K562 (cell line): Measurements from ENCODE around the gene ALDH1A2. TPM values are rescaled to one million over a fixed set of nuclear protein-coding genes. Genes with fewer than 3 reads are reported as not detected.

Experiments used
- ATAC-seq: fragments of 200-7000 bp; cut with Tn5 transposase; 3 replicates; pipeline ENCODE4 v1.9.1; 2020; ENCODE audit warnings: moderate library complexity
- BruUV-seq: library from RNA; stranded (reverse); fragments of 400-500 nt; replicated peaks from 2 replicates; lab custom pipeline; 2021; lab: Mats Ljungman, UMichigan
- CTCF ChIA-PET: fragments of 300-600 bp; formaldehyde crosslinking; extraction: SDS; loops from one replicate; lab custom pipeline; 2021; ENCODE audit warnings: low intra/inter-chr PET ratio; lab: Yijun Ruan, JAX
- POLR2A ChIA-PET: fragments of 300-600, 350-650 bp; sonication (Branson Sonifier 250); formaldehyde crosslinking; extraction: SDS; loops from one replicate; lab custom pipeline; 2021; ENCODE audit warnings: antibody characterized with exemption, inconsistent platforms; lab: Yijun Ruan, JAX
- DNase-seq, 4 experiments: peaks; one replicate each; pipeline versions ENCODE4 v3.0.0 to v3.0.0-alpha.2; 2011 to 2018; ENCODE audit warnings: low spot score in 3 of 4, mixed read lengths in 3 of 4; ENCODE audit errors: extremely low read depth in 1 of 4
- FAIRE-seq: peaks from 2 replicates; lab custom pipeline; 2011; peaks lifted over from hg19 to GRCh38; lab: Jason Lieb, UNC
- H2AFZ ChIP-seq: 2 replicates; pipeline ENCODE4 v1.6.0; 2011; ENCODE audit warnings: low read depth, low read length, control low read depth, inconsistent platforms
- H3K27ac ChIP-seq: fragments of 200-600 bp; 3 replicates; pipeline ENCODE4 v1.8.0; 2011; ENCODE audit warnings: low read depth, mild to moderate bottlenecking, control low read depth, inconsistent platforms, low read length, moderate library complexity, mixed read lengths; ENCODE audit errors: extremely low read depth
- H3K27me3 ChIP-seq, 2 experiments: fragments of 300-600 bp in 1 of 2; 2 replicates in 1 of 2; 3 replicates in 1 of 2; pipeline versions ENCODE4 v1.6.0 to v1.8.0; 2011; ENCODE audit warnings: inconsistent platforms in 2 of 2, low read length in 2 of 2, mild to moderate bottlenecking in 1 of 2, mixed read lengths in 1 of 2, moderate library complexity in 1 of 2; ENCODE audit not compliant: control insufficient read depth in 2 of 2, insufficient read depth in 2 of 2
- H3K36me3 ChIP-seq: fragments of 300-600 bp; 3 replicates; pipeline ENCODE4 v1.8.0; 2011; ENCODE audit warnings: mild to moderate bottlenecking, low read length, inconsistent platforms; ENCODE audit not compliant: control insufficient read depth, insufficient read depth
- H3K4me1 ChIP-seq, 2 experiments: fragments of 200-600 bp in 1 of 2; replicated peaks in 1 of 2; 2 replicates in 1 of 2; 3 replicates in 1 of 2; pipeline versions ENCODE4 v1.5.1 to v1.8.0; 2011; ENCODE audit warnings: inconsistent platforms in 2 of 2, low read length in 2 of 2, mild to moderate bottlenecking in 1 of 2, mixed read lengths in 1 of 2, moderate library complexity in 1 of 2; ENCODE audit not compliant: control insufficient read depth in 2 of 2, insufficient read depth in 2 of 2
- H3K4me2 ChIP-seq: 2 replicates; pipeline ENCODE4 v1.6.1; 2011; ENCODE audit warnings: low read length, control low read depth, inconsistent platforms, mixed read lengths; ENCODE audit not compliant: insufficient read depth
- H3K4me3 ChIP-seq: fragments of 200-600 bp; sonication (generic), shearing (Covaris generic); 2 replicates; pipeline ENCODE4 v1.5.1; 2016; ENCODE audit warnings: control low read depth, inconsistent platforms
- H3K79me2 ChIP-seq: fragments of 200-600 bp; 3 replicates; pipeline ENCODE4 v1.8.0; 2011; ENCODE audit warnings: low read length, inconsistent platforms; ENCODE audit not compliant: control insufficient read depth, insufficient read depth
- H3K9ac ChIP-seq, 2 experiments: 2 replicates each; pipeline versions ENCODE4 v1.6.0 to v1.6.1; 2011; ENCODE audit warnings: low read depth in 2 of 2, low read length in 2 of 2, control low read depth in 1 of 2, inconsistent platforms in 1 of 2, mild to moderate bottlenecking in 1 of 2, mixed read lengths in 1 of 2; ENCODE audit not compliant: insufficient read depth in 1 of 2
- H3K9me1 ChIP-seq: one replicate; pipeline ENCODE4 v1.6.0; 2011; ENCODE audit warnings: inconsistent platforms, mild to moderate bottlenecking, low read length, moderate library complexity; ENCODE audit not compliant: control insufficient read depth, insufficient read depth
- H3K9me3 ChIP-seq: replicated peaks from 2 replicates; pipeline ENCODE4 v1.5.1; 2011; ENCODE audit warnings: low read depth, low read length, inconsistent platforms; ENCODE audit not compliant: control insufficient read depth, insufficient read depth
- H4K20me1 ChIP-seq: replicated peaks from 2 replicates; pipeline ENCODE4 v1.6.1; 2011; ENCODE audit warnings: low read length, inconsistent platforms, mixed read lengths; ENCODE audit not compliant: control insufficient read depth, insufficient read depth
- CREB3 ChIP-seq: fragments of 450-650 bp; conservative IDR thresholded peaks from 2 replicates; pipeline ENCODE4 v1.6.1; 2016; ENCODE audit warnings: missing genetic modification characterization, low read depth, mild to moderate bottlenecking, missing compliant biosample characterization, moderate library complexity
- ELF4 ChIP-seq: fragments of 450-650 bp; formaldehyde crosslinking; IDR thresholded peaks from 2 replicates; pipeline ENCODE4 v1.4.0; 2022; ENCODE audit warnings: missing genetic modification characterization
- FOXA3 ChIP-seq, 2 experiments: fragments of 450-650 bp in 1 of 2; sonication (generic) in 1 of 2; formaldehyde crosslinking; IDR thresholded peaks in 1 of 2; conservative IDR thresholded peaks in 1 of 2; 2 replicates each; pipeline versions ENCODE4 v1.4.0 to v1.8.0; 2020 to 2022; ENCODE audit warnings: mild to moderate bottlenecking in 2 of 2, missing genetic modification reagents in 1 of 2
- HDAC3 ChIP-seq: fragments of 450-650 bp; IDR thresholded peaks from 2 replicates; pipeline ENCODE4 v1.6.1; 2018; ENCODE audit warnings: borderline replicate concordance, mild to moderate bottlenecking, moderate library complexity; ENCODE audit not compliant: partially characterized antibody
- MAFF ChIP-seq: IDR thresholded peaks from 2 replicates; pipeline ENCODE4 v1.6.1; 2012; ENCODE audit warnings: low read length, improper control_type of control experiment
- MLLT1 ChIP-seq, 2 experiments: fragments of 450-650 bp; IDR thresholded peaks; 2 replicates each; pipeline ENCODE4 v1.6.1; 2016
- MTA2 ChIP-seq: fragments of 450-650 bp; IDR thresholded peaks from 2 replicates; pipeline ENCODE4 v1.6.1; 2016; ENCODE audit warnings: low read depth
- MXI1 ChIP-seq: IDR thresholded peaks from 2 replicates; pipeline ENCODE4 v1.6.1; 2011; ENCODE audit warnings: low read depth, mild to moderate bottlenecking, improper control_type of control experiment, low read length
- MYBL2 ChIP-seq, 2 experiments: fragments of 450-650 bp in 1 of 2; sonication (generic) in 1 of 2; formaldehyde crosslinking in 1 of 2; IDR thresholded peaks; 2 replicates each; pipeline versions ENCODE4 v1.6.1 to v1.8.1; 2017 to 2022; ENCODE audit warnings: borderline replicate concordance in 1 of 2, inconsistent platforms in 1 of 2, low read depth in 1 of 2, mild to moderate bottlenecking in 1 of 2, missing genetic modification reagents in 1 of 2, moderate library complexity in 1 of 2
- NCOA4 ChIP-seq: fragments of 450-650 bp; IDR thresholded peaks from 2 replicates; pipeline ENCODE4 v1.6.1; 2018; ENCODE audit warnings: mild to moderate bottlenecking; ENCODE audit not compliant: partially characterized antibody
- PATZ1 ChIP-seq: fragments of 250-450 bp; sonication (Bioruptor Pico); IDR thresholded peaks from 2 replicates; pipeline ENCODE4 v1.5.0; 2020; ENCODE audit warnings: mild to moderate bottlenecking, borderline replicate concordance
- SMARCE1 ChIP-seq: fragments of 450-650 bp; IDR thresholded peaks from 2 replicates; pipeline ENCODE4 v1.7.1; 2016; ENCODE audit warnings: mild to moderate bottlenecking
- SNRNP70 ChIP-seq: fragments of 200-400 bp; formaldehyde crosslinking; optimal IDR thresholded peaks from 2 replicates; pipeline ENCODE3; 2017; ENCODE audit warnings: low read depth, low read length
- SRSF7 ChIP-seq: fragments of 200-400 bp; formaldehyde crosslinking; optimal IDR thresholded peaks from 2 replicates; pipeline ENCODE3; 2017; ENCODE audit warnings: mild to moderate bottlenecking, low read depth, low read length
- TCF3 ChIP-seq: sonication (generic); formaldehyde crosslinking; IDR thresholded peaks from 2 replicates; pipeline ENCODE4 v1.4.0; 2020; ENCODE audit warnings: mild to moderate bottlenecking, missing genetic modification reagents
- TCF7 ChIP-seq: sonication (generic); IDR thresholded peaks from 2 replicates; pipeline ENCODE4 v1.6.1; 2016; ENCODE audit warnings: antibody characterized with exemption, borderline replicate concordance
- TEAD2 ChIP-seq: fragments of 450-650 bp; IDR thresholded peaks from 2 replicates; pipeline ENCODE4 v1.6.1; 2016; ENCODE audit warnings: missing genetic modification characterization, control low read depth, missing compliant biosample characterization
- ZNF224 ChIP-seq: sonication (generic); formaldehyde crosslinking; IDR thresholded peaks from 2 replicates; pipeline ENCODE4 v1.8.0; 2022; ENCODE audit warnings: mild to moderate bottlenecking, missing genetic modification reagents
- in situ Hi-C: fragments of 300-500 bp; cut with MboI; formaldehyde crosslinking; loops from 4 replicates; pipeline ENCODE4 v1.15.0; 2018; ENCODE audit warnings: inconsistent platforms, mixed read lengths
- intact Hi-C: fragments of 100-400 bp; cut with micrococcal nuclease; formaldehyde crosslinking; loops from 2 replicates; pipeline ENCODE4 v1.14.2; 2022
- polyA plus RNA-seq, 8 experiments: library from polyadenylated mRNA; depleted of rRNA in 4 of 8; stranded (reverse) in 5 of 8; unstranded in 3 of 8; fragments of >200 nt; fragmentation: Nextera tagmentation in 2 of 8; fragmentation: Illumina TruSeq in 1 of 8; extraction: Ambion mirVana in 2 of 8; extraction: Trizol in 1 of 8; gene quantifications; 2 replicates each; pipeline versions ENCODE4 v1.2.1 to v1.2.3, GENCODE V29; 2011 to 2014; ENCODE audit warnings: inconsistent platforms in 1 of 8, missing spikeins in 1 of 8
- total RNA-seq, 7 experiments: library from RNA; depleted of rRNA in 6 of 7; stranded (reverse); fragments of >200 nt in 6 of 7; fragmentation: Illumina TruSeq in 2 of 7; extraction: Trizol in 2 of 7; gene quantifications; 2 replicates each; pipeline versions ENCODE4 v1.2.1 to v1.2.3, GENCODE V29; 2011 to 2021; ENCODE audit warnings: low replicate concordance in 1 of 7

Gene ALDH1A2
- total and polyA plus RNA-seq, 9 of the 15 experiments (the other 6 are each of a cell fraction or from before 2014, with no cell fraction given), result 115 to 393 (median 333) TPM

- TF ChIP-seq CREB3 (tag) (no peak), TEAD2 (tag) (no peak), MTA2 (no peak)
Measured at GRCh38 chr15:58080398-58080797, 14.9 kb upstream of the ALDH1A2 start (continued).

GRCh38 chr15:58078591-58078990 lies 13.1 kb upstream of the ALDH1A2 start:
- peak; percentile 24; the same call in 2 of the 3 replicates for ATAC-seq
- intact Hi-C loops, result no loop called here
- Histone ChIP-seq H3K36me3 (no peaks in the 10 kb centered on the region), H3K4me1 (peaks cover 0 to 35% of the 10 kb centered on the region in 2 experiments; a peak in 4 of 5 replicates), H3K27me3 (no peaks in the 10 kb centered on the region), H3K9me1 (no peaks in the 10 kb centered on the region), H3K27ac (no peak overlapping the region), H3K4me2 (no peak overlapping the region), H3K4me3 (no peak overlapping the region), H3K9ac (peak overlapping the region in 1 of 2 experiments; percentile 67; a peak in 1 of 4 replicates), H2AFZ (peak overlapping the region; percentile 94), H3K79me2 (no peaks in the 10 kb centered on the region), H4K20me1 (no peaks in the 10 kb centered on the region), H3K9me3 (no peaks in the 10 kb centered on the region)
- DNase-seq, result no peak
- FAIRE-seq, result no peak
- ChIA-PET CTCF (interaction anchor here (0.6 to 4.1 kb wide), 2 partner anchors 21 to 104 kb away, joined by 3 to 32 read pairs; no protein-coding TSS in a partner anchor), POLR2A (no interaction called here)
- in situ Hi-C loops, result loop anchor here (5.0 kb wide), 2 partner anchors 34 to 104 kb away; no protein-coding TSS in a partner anchor
- no TSS peak for BruUV-seq
- TF ChIP-seq FOXA3 (CRISPR knock-in tag; conservative IDR thresholded peaks at IDR 0.05 in 1 of 2, IDR thresholded peaks at IDR 0.05 in 1 of 2) (no peak), TCF7 (no peak), ELF4 (CRISPR knock-in tag) (no peak), MAFF (no peak), PATZ1 (CRISPR knock-in tag) (no peak), SMARCE1 (no peak), MYBL2 (IDR thresholded peaks at IDR 0.05; ENCODE audit: low read depth) (no peak), MYBL2 (CRISPR knock-in tag; IDR thresholded peaks at IDR 0.05; ENCODE audit: borderline replicate concordance) (no peak), SNRNP70 (no peak), SRSF7 (no peak), TCF3 (CRISPR knock-in tag) (no peak), NCOA4 (no peak), MXI1 (no peak), ZNF224 (no peak), MLLT1 (IDR thresholded peaks at IDR 0.05) (no peak), HDAC3 (no peak)
